Inferior parietal cortex (tissue), 1 donor: Measurements from ENCODE around the gene CGAS.
"Not testable (repeated sequence)": the region's sequence is repeated elsewhere in the genome, so short reads cannot be mapped to it uniquely, and the experiment has no call there.

Source experiments
- DNase-seq: peaks from one replicate; pipeline ENCODE4 v3.0.0-alpha.2; 2016; ENCODE audit errors: extremely low spot score

Gene CGAS

GRCh38 chr6:73452107-73452461 is at the start of gene CGAS:
Gene CGAS (minus strand): TSS chr6:73452297. CDS start chr6:73452181, 116 bp downstream.
- peak; percentile 25 for DNase-seq

- no peak for DNase-seq
Measured at GRCh38 chr6:73497915-73498314, 45.8 kb upstream of the CGAS start.

- no peak for DNase-seq
Measured at GRCh38 chr6:73491377-73491776, 39.3 kb upstream of the CGAS start.

- DNase-seq, result no peak
Measured at GRCh38 chr6:73487473-73487872, 35.4 kb upstream of the CGAS start.

GRCh38 chr6:73484438-73484837 is 32.3 kb upstream of the CGAS start:
- DNase-seq, result no peak

- no peak for DNase-seq
Measured at GRCh38 chr6:73481969-73482368, 29.9 kb upstream of the CGAS start.

- DNase-seq, result no peak
Measured at GRCh38 chr6:73477407-73477806, 25.3 kb upstream of the CGAS start.

- no peak for DNase-seq
Measured at GRCh38 chr6:73476723-73477122, 24.6 kb upstream of the CGAS start.

- DNase-seq, result no peak
Measured at GRCh38 chr6:73471686-73472290, 19.7 kb upstream of the CGAS start.

GRCh38 chr6:73461537-73462350 is 9.6 kb upstream of the CGAS start, which contains the start of gene MTO1:
Gene MTO1 (plus strand): TSS chr6:73461737. CDS start chr6:73461855, 118 bp downstream.
- peak; percentile 96 for DNase-seq

- DNase-seq, result peak; percentile 43
Measured at GRCh38 chr6:73460056-73460455, 8.0 kb upstream of the CGAS start.

- not testable (repeated sequence) for DNase-seq
Measured at GRCh38 chr6:73459474-73459873, 7.4 kb upstream of the CGAS start.

GRCh38 chr6:73455865-73456629 is 4.0 kb upstream of the CGAS start:
- DNase-seq, result no peak

GRCh38 chr6:73451223-73452106 is 632 bp downstream of the CGAS start:
- DNase-seq, result no peak

- DNase-seq, result no peak
Measured at GRCh38 chr6:73443555-73443954, 8.5 kb downstream of the CGAS start.

GRCh38 chr6:73435236-73435635 is 16.9 kb downstream of the CGAS start:
- DNase-seq, result no peak

- DNase-seq, result no peak
Measured at GRCh38 chr6:73421534-73421933, 30.6 kb downstream of the CGAS start.

GRCh38 chr6:73418081-73418741 is 33.9 kb downstream of the CGAS start:
- no peak for DNase-seq

GRCh38 chr6:73413102-73413501 is 39.0 kb downstream of the CGAS start:
- DNase-seq, result no peak

- no peak for DNase-seq
Measured at GRCh38 chr6:73409395-73409794, 42.7 kb downstream of the CGAS start.

GRCh38 chr6:73400656-73401055 is 51.4 kb downstream of the CGAS start:
- no peak for DNase-seq
